CD4-positive, alpha-beta memory T cell (primary cell): Measurements from ENCODE around the gene PPARA. TPM values are rescaled to one million over a fixed set of nuclear protein-coding genes. Genes with fewer than 3 reads are reported as not detected.

ENCODE experiments used
- CTCF ChIA-PET: fragments of 350-600 bp; sonication (Branson Sonifier 250); formaldehyde crosslinking; loops from one replicate; lab custom pipeline; 2021; ENCODE audit warnings: inconsistent platforms; ENCODE audit not compliant: partially characterized antibody; lab: Charles Lee
- POLR2A ChIA-PET: fragments of 350-600 bp; sonication (Branson Sonifier 250); formaldehyde crosslinking; loops from one replicate; lab custom pipeline; 2021; ENCODE audit not compliant: partially characterized antibody; lab: Charles Lee
- DNase-seq, 5 donors: peaks; one replicate each; pipeline versions ENCODE4 v3.0.0 to v3.0.0-alpha.2; 2020 to 2022; ENCODE audit warnings: mixed read lengths in 1 of 5
- H3K27ac ChIP-seq: one replicate; pipeline ENCODE4 v1.7.0; 2013; ENCODE audit warnings: low read depth, low read length
- H3K27me3 ChIP-seq: 2 replicates; pipeline ENCODE4 v1.7.0; 2013; ENCODE audit warnings: mild to moderate bottlenecking, low read length, moderate library complexity; ENCODE audit not compliant: insufficient read depth
- H3K36me3 ChIP-seq: 2 replicates; pipeline ENCODE4 v1.7.0; 2013; ENCODE audit warnings: mild to moderate bottlenecking, low read length, moderate library complexity; ENCODE audit not compliant: insufficient read depth
- H3K4me1 ChIP-seq: 2 replicates; pipeline ENCODE4 v1.7.0; 2013; ENCODE audit warnings: mild to moderate bottlenecking, low read length, moderate library complexity; ENCODE audit not compliant: insufficient read depth
- H3K4me3 ChIP-seq, 2 donors: one replicate each; pipeline ENCODE4 v1.7.0; 2013; ENCODE audit warnings: low read length in 2 of 2, mild to moderate bottlenecking in 1 of 2
- H3K9me3 ChIP-seq, 2 donors: one replicate each; pipeline ENCODE4 v1.7.0; 2013; ENCODE audit warnings: low read length in 2 of 2, control low read depth in 1 of 2; ENCODE audit not compliant: control insufficient read depth in 1 of 2
- H3K27ac Mint-ChIP-seq, 7 donors: one replicate each; pipeline ENCODE4 v1.8.0; 2020 to 2021; ENCODE audit warnings: mixed read lengths in 7 of 7, mild to moderate bottlenecking in 6 of 7, inconsistent platforms in 3 of 7, moderate library complexity in 3 of 7
- H3K27me3 Mint-ChIP-seq, 2 donors: one replicate each; pipeline ENCODE4 v1.8.0; 2020 to 2021; ENCODE audit warnings: mixed read lengths in 2 of 2
- H3K36me3 Mint-ChIP-seq, 2 donors: one replicate each; pipeline ENCODE4 v1.8.0; 2020 to 2021; ENCODE audit warnings: mixed read lengths in 2 of 2, inconsistent platforms in 1 of 2, mild to moderate bottlenecking in 1 of 2
- H3K4me1 Mint-ChIP-seq, 4 donors: one replicate each; pipeline ENCODE4 v1.8.0; 2020 to 2021; ENCODE audit warnings: mixed read lengths in 4 of 4, mild to moderate bottlenecking in 1 of 4
- H3K4me3 Mint-ChIP-seq, 8 donors: one replicate each; pipeline ENCODE4 v1.8.0; 2020 to 2021; ENCODE audit warnings: mixed read lengths in 8 of 8, mild to moderate bottlenecking in 7 of 8, moderate library complexity in 6 of 8, inconsistent platforms in 3 of 8
- H3K9me3 Mint-ChIP-seq, 8 donors: one replicate each; pipeline ENCODE4 v1.8.0; 2020 to 2021; ENCODE audit warnings: mixed read lengths in 8 of 8, mild to moderate bottlenecking in 5 of 8, inconsistent platforms in 3 of 8, moderate library complexity in 1 of 8
- intact Hi-C: fragments of 100-400 bp; cut with micrococcal nuclease; formaldehyde crosslinking; loops from one replicate; pipeline ENCODE4 v1.15.1; 2023
- polyA plus RNA-seq, 2 donors: library from polyadenylated mRNA; unstranded; fragments of 300-500 nt; fragmentation: Illumina TruSeq; gene quantifications; one replicate each; pipeline ENCODE4 v1.2.3, GENCODE V29; 2021
- total RNA-seq, 2 experiments: library from RNA; stranded (reverse); gene quantifications; one replicate each; pipeline ENCODE4 v1.2.3, GENCODE V29; 2021

The PPARA gene
- total and polyA plus RNA-seq, 4 experiments from 2014 or later = 0.91 to 23.2 (median 13.5) TPM

GRCh38 chr22:46275455-46276122, 125.3 kb downstream of the PPARA start:
- CTCF ChIA-PET = no interaction called here
- no peak overlapping the region for H3K4me3 Mint-ChIP-seq
- no peaks in the 10 kb centered on the region for H3K4me1 Mint-ChIP-seq
- H3K27ac ChIP-seq = no peak overlapping the region
- H3K27ac Mint-ChIP-seq = peak overlapping the region in 3 of 7 donors; percentile 19 to 42 (median 32)
- peaks cover 19 to 29% of the 10 kb centered on the region in 2 donors for H3K36me3 Mint-ChIP-seq
- H3K27me3 Mint-ChIP-seq = no peaks in the 10 kb centered on the region
- DNase-seq = no peak
- H3K9me3 ChIP-seq = no peaks in the 10 kb centered on the region
- H3K4me1 ChIP-seq = no peaks in the 10 kb centered on the region
- intact Hi-C loops = no loop called here
- POLR2A ChIA-PET = interaction anchor here (1.3 kb wide), 1 partner anchor 25 kb away, joined by 6 read pairs; the partner anchor contains the start of gene CDPF1
- no peak overlapping the region for H3K4me3 ChIP-seq
- peaks cover 0 to 2% (median 0%) of the 10 kb centered on the region in 8 donors for H3K9me3 Mint-ChIP-seq
- no peaks in the 10 kb centered on the region for H3K36me3 ChIP-seq
- H3K27me3 ChIP-seq = no peaks in the 10 kb centered on the region

GRCh38 chr22:46276563-46276962, 126.2 kb downstream of the PPARA start:
- intact Hi-C loops = no loop called here
- no peak for DNase-seq
- Histone ChIP-seq H3K4me1 (no peaks in the 10 kb centered on the region), H3K9me3 (no peaks in the 10 kb centered on the region), H3K27ac (no peak overlapping the region), H3K27me3 (no peaks in the 10 kb centered on the region), H3K4me3 (no peak overlapping the region), H3K36me3 (no peaks in the 10 kb centered on the region)
- peaks cover 0 to 2% (median 0%) of the 10 kb centered on the region in 8 donors for H3K9me3 Mint-ChIP-seq
- H3K27me3 Mint-ChIP-seq = no peaks in the 10 kb centered on the region
- no peak overlapping the region for H3K27ac Mint-ChIP-seq
- H3K36me3 Mint-ChIP-seq = peaks cover 19 to 29% of the 10 kb centered on the region in 2 donors
- H3K4me1 Mint-ChIP-seq = no peaks in the 10 kb centered on the region
- H3K4me3 Mint-ChIP-seq = no peak overlapping the region
- POLR2A ChIA-PET = interaction anchor here (0.7 kb wide), 1 partner anchor 9 kb away, joined by 4 read pairs; the partner anchor contains the start of gene TTC38
- CTCF ChIA-PET = interaction anchor here (1.5 kb wide), 1 partner anchor 19 kb away, joined by 4 read pairs; no protein-coding TSS in a partner anchor

- CTCF ChIA-PET = interaction anchor here (1.0 kb wide), 1 partner anchor 37 kb away, joined by 3 read pairs; no protein-coding TSS in a partner anchor
- no peak overlapping the region for H3K4me3 ChIP-seq
- H3K36me3 ChIP-seq = no peaks in the 10 kb centered on the region
- Mint-ChIP-seq H3K27me3 (no peaks in the 10 kb centered on the region), H3K4me1 (no peaks in the 10 kb centered on the region), H3K9me3 (peaks cover 0 to 2% (median 0%) of the 10 kb centered on the region in 8 donors), H3K36me3 (peaks cover 18 to 30% of the 10 kb centered on the region in 2 donors), H3K27ac (no peak overlapping the region), H3K4me3 (peak overlapping the region in 1 of 8 donors; percentile 6)
- H3K27ac ChIP-seq = no peak overlapping the region
- no peak for DNase-seq
- no peaks in the 10 kb centered on the region for H3K27me3 ChIP-seq
- intact Hi-C loops = no loop called here
- no peaks in the 10 kb centered on the region for H3K4me1 ChIP-seq
- no peaks in the 10 kb centered on the region for H3K9me3 ChIP-seq
- POLR2A ChIA-PET = no interaction called here
These were observed 128.6 kb downstream of the PPARA start for GRCh38 chr22:46278656-46279645.

- intact Hi-C loops = no loop called here
- peak overlapping the region in 2 of 7 donors; percentile 22 to 41 for H3K27ac Mint-ChIP-seq
- CTCF ChIA-PET = no interaction called here
These were observed 129.9 kb downstream of the PPARA start for GRCh38 chr22:46280063-46280817.

GRCh38 chr22:46280999-46281623, 130.8 kb downstream of the PPARA start:
- H3K27ac ChIP-seq = no peak overlapping the region
- ChIA-PET CTCF (no interaction called here), POLR2A (no interaction called here)
- H3K27ac Mint-ChIP-seq = peak overlapping the region in 2 of 7 donors; percentile 41 to 45
- no peaks in the 10 kb centered on the region for H3K9me3 ChIP-seq
- intact Hi-C loops = no loop called here
- H3K4me3 Mint-ChIP-seq = no peak overlapping the region
- no peak overlapping the region for H3K4me3 ChIP-seq
- DNase-seq = peak in 1 of 5 donors; percentile 20
- no peaks in the 10 kb centered on the region for H3K4me1 Mint-ChIP-seq
- H3K9me3 Mint-ChIP-seq = no peaks in the 10 kb centered on the region
- no peaks in the 10 kb centered on the region for H3K27me3 Mint-ChIP-seq
- H3K4me1 ChIP-seq = no peaks in the 10 kb centered on the region
- no peaks in the 10 kb centered on the region for H3K36me3 ChIP-seq
- peaks cover 18 to 19% of the 10 kb centered on the region in 2 donors for H3K36me3 Mint-ChIP-seq
- H3K27me3 ChIP-seq = no peaks in the 10 kb centered on the region

More at GRCh38 chr22:46280063-46280817, 129.9 kb downstream of the PPARA start:
- Mint-ChIP-seq H3K4me3 (no peak overlapping the region), H3K4me1 (no peaks in the 10 kb centered on the region), H3K36me3 (peaks cover 22 to 28% of the 10 kb centered on the region in 2 donors), H3K9me3 (peaks cover 0 to 2% (median 0%) of the 10 kb centered on the region in 8 donors), H3K27me3 (no peaks in the 10 kb centered on the region)
- Histone ChIP-seq H3K36me3 (no peaks in the 10 kb centered on the region), H3K27me3 (no peaks in the 10 kb centered on the region), H3K9me3 (no peaks in the 10 kb centered on the region), H3K4me3 (no peak overlapping the region), H3K4me1 (no peaks in the 10 kb centered on the region), H3K27ac (no peak overlapping the region)
- DNase-seq = no peak
- POLR2A ChIA-PET = no interaction called here

- intact Hi-C loops = no loop called here
- H3K4me3 ChIP-seq = no peak overlapping the region
- Mint-ChIP-seq H3K4me3 (no peak overlapping the region), H3K36me3 (peaks cover 15 to 18% of the 10 kb centered on the region in 2 donors), H3K9me3 (no peaks in the 10 kb centered on the region), H3K27ac (peak overlapping the region in 1 of 7 donors; percentile 74), H3K4me1 (peaks cover 0 to under 1% (median 0%) of the 10 kb centered on the region in 4 donors), H3K27me3 (no peaks in the 10 kb centered on the region)
- ChIA-PET POLR2A (no interaction called here), CTCF (no interaction called here)
- H3K36me3 ChIP-seq = no peaks in the 10 kb centered on the region
- no peaks in the 10 kb centered on the region for H3K27me3 ChIP-seq
- no peak for DNase-seq
- H3K9me3 ChIP-seq = no peaks in the 10 kb centered on the region
- no peak overlapping the region for H3K27ac ChIP-seq
- H3K4me1 ChIP-seq = no peaks in the 10 kb centered on the region
These were observed 131.7 kb downstream of the PPARA start for GRCh38 chr22:46281866-46282678.
